ENCODE results near the gene C19orf12. TPM values are rescaled to one million over a fixed set of nuclear protein-coding genes. Genes with fewer than 3 reads are reported as not detected.

C19orf12 gene
- total and polyA plus RNA-seq, 2 of the 13 experiments (the other 11 are each of a cell fraction or from before 2014, with no cell fraction given), result 17.7 to 34.4 TPM

DNA sequence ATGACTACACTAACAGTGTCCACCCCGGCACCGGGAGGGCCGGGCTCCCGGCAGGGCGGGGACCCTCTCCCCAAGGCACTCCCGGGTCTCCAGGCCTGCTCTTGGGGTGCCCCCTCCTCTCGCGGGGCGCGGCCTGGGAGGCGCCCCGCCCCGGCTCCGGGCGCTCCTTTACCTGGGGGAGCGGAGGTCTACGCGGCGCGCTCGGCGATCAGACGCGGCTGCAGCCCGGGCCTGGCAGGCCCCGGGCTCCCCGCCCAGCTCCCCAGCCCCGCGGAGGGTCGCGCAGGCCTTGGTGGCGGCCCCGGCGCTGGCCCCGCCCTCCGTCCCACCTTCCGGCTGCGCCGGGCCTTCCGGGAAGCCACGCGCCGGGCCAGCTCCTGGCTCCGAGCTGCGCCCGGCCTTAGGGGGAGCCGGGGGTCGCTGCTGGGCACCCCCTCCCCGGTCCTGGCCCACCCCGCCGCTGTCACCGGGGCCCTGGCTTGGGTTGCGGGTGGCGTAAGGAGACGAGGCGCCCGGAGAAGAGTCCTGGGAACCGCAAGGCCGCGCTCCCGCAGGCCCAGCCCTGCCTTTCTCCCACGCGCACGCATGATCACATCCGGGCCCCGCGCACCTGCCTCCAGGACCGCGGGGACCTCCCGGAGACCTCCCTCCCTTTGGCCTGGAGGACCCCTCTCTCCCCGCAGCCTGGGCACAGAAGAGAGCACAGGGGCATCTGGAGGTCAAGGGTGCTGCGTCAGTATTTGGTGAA lies at the start of gene C19orf12 (continued):
- TF ChIP-seq JDP2 (CRISPR knock-in tag; IDR thresholded peaks at IDR 0.05; ENCODE audit: borderline replicate concordance) (no peak), CSRNP1 (CRISPR knock-in tag; IDR thresholded peaks at IDR 0.05) (no peak), HNF1B (CRISPR knock-in tag; IDR thresholded peaks at IDR 0.05) (no peak), NRL (CRISPR knock-in tag; IDR thresholded peaks at IDR 0.05; ENCODE audit: borderline replicate concordance) (no peak), ARNT (IDR thresholded peaks at IDR 0.05) (no peak), ZBTB1 (CRISPR knock-in tag; IDR thresholded peaks at IDR 0.05; ENCODE audit: borderline replicate concordance) (no peak), CBX1 (IDR thresholded peaks at IDR 0.05; ENCODE audit: low read depth) (no peak), ZNF605 (CRISPR knock-in tag; IDR thresholded peaks at IDR 0.05) (no peak), ZNF253 (CRISPR knock-in tag; IDR thresholded peaks at IDR 0.05; ENCODE audit: borderline replicate concordance) (no peak), HDAC1 (CRISPR knock-in tag; IDR thresholded peaks at IDR 0.05) (peak; percentile 43; the same call in 1 of the 2 replicates), ZNF331 (CRISPR knock-in tag; IDR thresholded peaks at IDR 0.05) (no peak), ZSCAN5A (CRISPR knock-in tag; IDR thresholded peaks at IDR 0.05; ENCODE audit: borderline replicate concordance) (no peak), ZNF737 (CRISPR knock-in tag; IDR thresholded peaks at IDR 0.05; ENCODE audit: borderline replicate concordance) (no peak), ZFX (CRISPR knock-in tag; IDR thresholded peaks at IDR 0.05; ENCODE audit: low read depth) (peak; percentile 92)
- TF ChIP-seq, protein P1, sequence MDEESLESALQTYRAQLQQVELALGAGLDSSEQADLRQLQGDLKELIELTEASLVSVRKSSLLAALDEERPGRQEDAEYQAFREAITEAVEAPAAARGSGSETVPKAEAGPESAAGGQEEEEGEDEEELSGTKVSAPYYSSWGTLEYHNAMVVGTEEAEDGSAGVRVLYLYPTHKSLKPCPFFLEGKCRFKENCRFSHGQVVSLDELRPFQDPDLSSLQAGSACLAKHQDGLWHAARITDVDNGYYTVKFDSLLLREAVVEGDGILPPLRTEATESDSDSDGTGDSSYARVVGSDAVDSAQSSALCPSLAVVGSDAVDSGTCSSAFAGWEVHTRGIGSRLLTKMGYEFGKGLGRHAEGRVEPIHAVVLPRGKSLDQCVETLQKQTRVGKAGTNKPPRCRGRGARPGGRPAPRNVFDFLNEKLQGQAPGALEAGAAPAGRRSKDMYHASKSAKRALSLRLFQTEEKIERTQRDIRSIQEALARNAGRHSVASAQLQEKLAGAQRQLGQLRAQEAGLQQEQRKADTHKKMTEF (CRISPR knock-in tag; IDR thresholded peaks at IDR 0.05), result peak; percentile 75; the same call in 1 of the 2 replicates
- TF ChIP-seq, protein P2, sequence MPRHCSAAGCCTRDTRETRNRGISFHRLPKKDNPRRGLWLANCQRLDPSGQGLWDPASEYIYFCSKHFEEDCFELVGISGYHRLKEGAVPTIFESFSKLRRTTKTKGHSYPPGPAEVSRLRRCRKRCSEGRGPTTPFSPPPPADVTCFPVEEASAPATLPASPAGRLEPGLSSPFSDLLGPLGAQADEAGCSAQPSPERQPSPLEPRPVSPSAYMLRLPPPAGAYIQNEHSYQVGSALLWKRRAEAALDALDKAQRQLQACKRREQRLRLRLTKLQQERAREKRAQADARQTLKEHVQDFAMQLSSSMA (CRISPR knock-in tag; IDR thresholded peaks at IDR 0.05), result no peak
